ENCODE measurements around the gene RAC3. TPM values are rescaled to one million over a fixed set of nuclear protein-coding genes. Genes with fewer than 3 reads are reported as not detected.

RAC3 gene
- total RNA-seq, 2 donors from 2014 or later = 0.93 to 2.6 TPM

GRCh38 chr17:82055965-82056728 lies 24.7 kb downstream of the RAC3 start:
- H3K4me3 ChIP-seq = no peak overlapping the region
- no peak for DNase-seq (ENCODE audit: low spot score)

GRCh38 chr17:82056729-82057621 lies 25.5 kb downstream of the RAC3 start:
- no peak for TF ChIP-seq CTCF (IDR thresholded peaks at IDR 0.05)
- no peak for DNase-seq (ENCODE audit: low spot score)
- H3K4me3 ChIP-seq = no peak overlapping the region
- no peaks in the 10 kb centered on the region for H3K27me3 ChIP-seq
- peaks cover 0 to 16% of the 10 kb centered on the region in 2 donors for H3K4me1 ChIP-seq
- no peaks in the 10 kb centered on the region for H3K9me3 ChIP-seq
- no peak overlapping the region for H3K27ac ChIP-seq
- peaks cover 73% of the 10 kb centered on the region for H3K36me3 ChIP-seq

More at GRCh38 chr17:82055965-82056728, 24.7 kb downstream of the RAC3 start:
- Histone ChIP-seq H3K36me3 (peaks cover 66% of the 10 kb centered on the region), H3K27me3 (no peaks in the 10 kb centered on the region), H3K9me3 (no peaks in the 10 kb centered on the region), H3K4me1 (peaks cover 0 to 17% of the 10 kb centered on the region in 2 donors), H3K27ac (no peak overlapping the region)
- no peak for TF ChIP-seq CTCF (IDR thresholded peaks at IDR 0.05)

- TF ChIP-seq CTCF (IDR thresholded peaks at IDR 0.05) = no peak
- Histone ChIP-seq H3K4me3 (no peak overlapping the region), H3K9me3 (no peaks in the 10 kb centered on the region), H3K36me3 (peaks cover 73% of the 10 kb centered on the region), H3K27ac (no peak overlapping the region), H3K4me1 (peaks cover 0 to 6% of the 10 kb centered on the region in 2 donors), H3K27me3 (no peaks in the 10 kb centered on the region)
- no peak for DNase-seq (ENCODE audit: low spot score)
Observed at GRCh38 chr17:82058230-82058854, 26.9 kb downstream of the RAC3 start.

GRCh38 chr17:82058855-82059249 lies 27.4 kb downstream of the RAC3 start:
- DNase-seq (ENCODE audit: low spot score) = no peak
- H3K27ac ChIP-seq = no peak overlapping the region
- H3K9me3 ChIP-seq = no peaks in the 10 kb centered on the region
- peaks cover 0 to 8% of the 10 kb centered on the region in 2 donors for H3K4me1 ChIP-seq
- H3K36me3 ChIP-seq = peaks cover 69% of the 10 kb centered on the region
- no peaks in the 10 kb centered on the region for H3K27me3 ChIP-seq
- no peak for TF ChIP-seq CTCF (IDR thresholded peaks at IDR 0.05)
- no peak overlapping the region for H3K4me3 ChIP-seq

GRCh38 chr17:82059272-82060000 lies 28.0 kb downstream of the RAC3 start:
- peaks cover 0 to 14% of the 10 kb centered on the region in 2 donors for H3K4me1 ChIP-seq
- no peak overlapping the region for H3K27ac ChIP-seq
- TF ChIP-seq CTCF (IDR thresholded peaks at IDR 0.05) = no peak
- no peaks in the 10 kb centered on the region for H3K9me3 ChIP-seq
- no peak for DNase-seq (ENCODE audit: low spot score)
- peaks cover 63% of the 10 kb centered on the region for H3K36me3 ChIP-seq
- no peaks in the 10 kb centered on the region for H3K27me3 ChIP-seq
- no peak overlapping the region for H3K4me3 ChIP-seq

All from right atrium auricular region (tissue), 2 donors.